GM19324 (cell line): ENCODE results near the gene KCNH6.

Experiments
- ATAC-seq: cut with Tn5 transposase; IDR thresholded peaks from one replicate; pipeline ENCODE4 v1.9.1; 2021; ENCODE audit warnings: mild to moderate bottlenecking, moderate library complexity; ENCODE audit not compliant: unreplicated experiment, low FRiP score

KCNH6 gene, protein sequence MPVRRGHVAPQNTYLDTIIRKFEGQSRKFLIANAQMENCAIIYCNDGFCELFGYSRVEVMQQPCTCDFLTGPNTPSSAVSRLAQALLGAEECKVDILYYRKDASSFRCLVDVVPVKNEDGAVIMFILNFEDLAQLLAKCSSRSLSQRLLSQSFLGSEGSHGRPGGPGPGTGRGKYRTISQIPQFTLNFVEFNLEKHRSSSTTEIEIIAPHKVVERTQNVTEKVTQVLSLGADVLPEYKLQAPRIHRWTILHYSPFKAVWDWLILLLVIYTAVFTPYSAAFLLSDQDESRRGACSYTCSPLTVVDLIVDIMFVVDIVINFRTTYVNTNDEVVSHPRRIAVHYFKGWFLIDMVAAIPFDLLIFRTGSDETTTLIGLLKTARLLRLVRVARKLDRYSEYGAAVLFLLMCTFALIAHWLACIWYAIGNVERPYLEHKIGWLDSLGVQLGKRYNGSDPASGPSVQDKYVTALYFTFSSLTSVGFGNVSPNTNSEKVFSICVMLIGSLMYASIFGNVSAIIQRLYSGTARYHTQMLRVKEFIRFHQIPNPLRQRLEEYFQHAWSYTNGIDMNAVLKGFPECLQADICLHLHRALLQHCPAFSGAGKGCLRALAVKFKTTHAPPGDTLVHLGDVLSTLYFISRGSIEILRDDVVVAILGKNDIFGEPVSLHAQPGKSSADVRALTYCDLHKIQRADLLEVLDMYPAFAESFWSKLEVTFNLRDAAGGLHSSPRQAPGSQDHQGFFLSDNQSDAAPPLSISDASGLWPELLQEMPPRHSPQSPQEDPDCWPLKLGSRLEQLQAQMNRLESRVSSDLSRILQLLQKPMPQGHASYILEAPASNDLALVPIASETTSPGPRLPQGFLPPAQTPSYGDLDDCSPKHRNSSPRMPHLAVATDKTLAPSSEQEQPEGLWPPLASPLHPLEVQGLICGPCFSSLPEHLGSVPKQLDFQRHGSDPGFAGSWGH

GRCh38 chr17:63523253-63523855 is at the start of gene KCNH6:
Gene KCNH6, plus strand, starts transcription at chr17:63523358. Its CDS starts 56 bp downstream, at chr17:63523414.
- no peak for ATAC-seq

- no peak for ATAC-seq
These were observed 49.0 kb upstream of the KCNH6 start for GRCh38 chr17:63474174-63474573.

DNA sequence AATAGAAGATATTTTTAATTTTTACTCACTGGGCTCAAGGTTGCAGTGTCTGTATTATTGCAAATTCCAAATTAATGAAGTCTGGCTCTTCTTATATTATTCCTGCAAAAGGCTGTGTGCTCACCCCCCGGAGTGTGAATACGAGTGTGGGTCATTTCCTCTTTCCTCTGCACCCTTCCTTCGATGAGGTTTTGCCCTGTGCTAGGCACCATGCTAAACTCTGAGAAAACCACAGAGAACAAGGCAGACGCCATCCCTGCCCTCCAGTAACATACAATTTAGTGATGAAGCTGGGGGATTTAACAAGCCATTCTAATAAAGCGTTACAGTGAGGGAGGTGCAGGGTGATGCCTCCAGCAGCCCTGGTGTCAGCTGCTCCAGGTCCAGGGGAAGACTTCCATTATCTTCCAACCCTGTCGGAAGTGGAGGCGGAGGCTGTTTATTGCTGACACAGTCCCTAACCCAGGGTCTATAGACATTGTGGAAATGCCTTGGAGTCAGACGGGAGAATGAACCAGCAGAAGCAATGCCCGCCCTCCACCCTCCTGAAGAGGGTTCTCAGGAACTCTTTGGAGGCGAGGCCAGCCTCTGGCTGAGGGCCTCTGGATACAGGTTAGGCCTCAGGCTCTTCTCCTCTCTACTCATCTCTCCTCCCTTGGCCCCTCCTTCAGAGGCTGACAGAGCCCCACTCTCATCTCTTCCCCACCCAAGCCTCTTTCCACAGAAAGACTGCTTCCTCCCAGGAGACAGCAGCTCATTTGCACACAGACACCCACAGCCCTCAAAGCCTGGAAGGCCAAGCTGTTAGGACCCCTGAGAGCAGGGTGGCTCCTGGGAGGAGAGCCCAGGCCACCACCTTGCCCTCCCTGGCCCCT is 48.3 kb upstream of the KCNH6 start:
- ATAC-seq, result no peak

GRCh38 chr17:63475491-63476412 is 47.4 kb upstream of the KCNH6 start:
- no peak for ATAC-seq

GRCh38 chr17:63476459-63476853 is 46.7 kb upstream of the KCNH6 start:
- ATAC-seq, result no peak

DNA sequence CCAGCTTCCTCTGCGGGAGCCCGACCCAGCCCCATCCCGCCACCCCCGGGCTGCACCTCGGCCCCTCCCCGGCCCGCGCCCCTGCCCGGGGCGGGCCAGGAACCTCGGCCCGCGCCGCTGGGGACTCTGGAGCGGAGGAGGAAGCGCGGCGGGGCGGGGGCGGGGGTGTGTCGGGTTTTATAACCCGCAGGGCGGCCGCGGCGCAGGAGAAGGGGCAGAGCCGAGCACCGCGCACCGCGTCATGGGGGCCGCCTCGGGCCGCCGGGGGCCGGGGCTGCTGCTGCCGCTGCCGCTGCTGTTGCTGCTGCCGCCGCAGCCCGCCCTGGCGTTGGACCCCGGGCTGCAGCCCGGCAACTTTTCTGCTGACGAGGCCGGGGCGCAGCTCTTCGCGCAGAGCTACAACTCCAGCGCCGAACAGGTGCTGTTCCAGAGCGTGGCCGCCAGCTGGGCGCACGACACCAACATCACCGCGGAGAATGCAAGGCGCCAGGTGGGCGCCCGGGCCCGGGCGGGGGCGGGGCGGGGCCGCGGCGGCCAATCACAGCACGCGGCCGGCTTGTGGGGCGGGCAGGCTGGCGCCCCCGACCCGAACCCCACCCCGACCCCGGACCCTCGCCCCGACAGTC is 46.2 kb upstream of the KCNH6 start, which contains the start of gene ACE:
ACE (plus strand) TSS at position 208 of the 626 bp plus-strand sequence; CDS start at position 242, 34 bp downstream.
- no peak for ATAC-seq

DNA sequence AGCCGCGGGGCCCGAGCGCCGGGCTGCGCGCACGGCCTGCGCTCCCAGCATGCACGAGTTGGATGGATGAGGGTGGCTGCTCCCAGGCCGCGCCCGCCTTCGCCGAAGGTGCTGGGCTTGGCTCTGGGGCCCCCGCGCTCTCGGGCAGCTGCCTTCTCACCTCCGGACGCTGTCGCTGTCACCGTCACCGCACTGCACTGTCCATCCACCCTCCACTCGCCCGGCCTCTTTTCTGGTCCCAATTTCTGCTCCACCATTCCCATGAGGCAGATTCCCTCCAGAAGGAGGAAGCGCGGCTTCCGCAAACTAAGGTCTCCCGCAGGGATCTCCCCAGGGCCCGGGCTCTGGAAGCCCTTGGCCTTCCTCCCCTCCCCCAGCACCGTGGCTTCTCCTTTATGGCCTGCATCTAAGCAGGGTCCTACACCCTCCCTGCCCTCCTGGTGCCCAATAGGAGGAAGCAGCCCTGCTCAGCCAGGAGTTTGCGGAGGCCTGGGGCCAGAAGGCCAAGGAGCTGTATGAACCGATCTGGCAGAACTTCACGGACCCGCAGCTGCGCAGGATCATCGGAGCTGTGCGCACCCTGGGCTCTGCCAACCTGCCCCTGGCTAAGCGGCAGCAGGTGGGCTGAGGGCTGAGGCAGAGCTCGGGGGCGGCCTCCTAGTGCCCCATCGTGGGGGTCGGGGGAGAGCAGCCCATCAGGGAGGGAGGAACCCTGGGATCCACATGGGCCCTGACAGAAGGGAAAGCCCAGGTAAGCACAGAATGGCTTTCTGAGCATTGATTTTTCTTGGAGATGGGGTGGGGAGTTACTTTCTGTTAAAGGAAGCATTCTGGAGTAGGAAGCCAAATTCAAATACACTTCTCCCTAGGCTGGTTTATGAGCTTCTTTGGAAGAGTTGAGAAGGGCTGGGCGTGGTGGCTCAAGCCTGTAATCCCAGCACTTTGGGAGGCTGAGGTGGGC is 45.4 kb upstream of the KCNH6 start:
- no peak for ATAC-seq

DNA sequence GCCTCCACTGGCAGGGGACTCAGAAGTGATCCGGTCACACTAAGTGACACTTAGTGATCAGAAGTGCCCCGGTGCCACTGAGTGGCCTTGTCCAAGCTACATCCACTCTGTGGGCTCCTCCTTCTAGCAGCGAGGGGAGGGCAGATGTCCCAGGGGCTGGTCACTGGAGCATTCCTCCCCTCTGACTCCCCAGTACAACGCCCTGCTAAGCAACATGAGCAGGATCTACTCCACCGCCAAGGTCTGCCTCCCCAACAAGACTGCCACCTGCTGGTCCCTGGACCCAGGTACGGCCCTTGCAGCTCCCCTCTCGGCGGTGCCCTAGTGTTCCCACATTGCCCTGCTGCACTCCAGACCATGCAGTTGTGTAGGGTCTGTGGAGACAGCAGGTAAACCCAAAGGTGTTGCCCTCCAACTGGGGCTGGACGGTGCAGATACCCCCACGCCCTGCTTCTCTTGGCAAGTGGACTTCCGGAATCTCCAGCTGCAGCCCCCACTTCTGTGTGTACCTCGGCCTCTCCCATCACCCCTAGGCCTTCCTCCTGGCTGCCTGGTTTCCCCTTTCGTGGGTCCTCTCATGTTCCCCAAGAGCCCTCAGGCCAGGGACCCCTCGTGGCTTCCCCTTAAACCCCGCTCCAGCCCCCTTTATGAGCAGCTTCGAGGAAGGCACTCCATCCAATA is 44.2 kb upstream of the KCNH6 start:
- ATAC-seq, result no peak

DNA sequence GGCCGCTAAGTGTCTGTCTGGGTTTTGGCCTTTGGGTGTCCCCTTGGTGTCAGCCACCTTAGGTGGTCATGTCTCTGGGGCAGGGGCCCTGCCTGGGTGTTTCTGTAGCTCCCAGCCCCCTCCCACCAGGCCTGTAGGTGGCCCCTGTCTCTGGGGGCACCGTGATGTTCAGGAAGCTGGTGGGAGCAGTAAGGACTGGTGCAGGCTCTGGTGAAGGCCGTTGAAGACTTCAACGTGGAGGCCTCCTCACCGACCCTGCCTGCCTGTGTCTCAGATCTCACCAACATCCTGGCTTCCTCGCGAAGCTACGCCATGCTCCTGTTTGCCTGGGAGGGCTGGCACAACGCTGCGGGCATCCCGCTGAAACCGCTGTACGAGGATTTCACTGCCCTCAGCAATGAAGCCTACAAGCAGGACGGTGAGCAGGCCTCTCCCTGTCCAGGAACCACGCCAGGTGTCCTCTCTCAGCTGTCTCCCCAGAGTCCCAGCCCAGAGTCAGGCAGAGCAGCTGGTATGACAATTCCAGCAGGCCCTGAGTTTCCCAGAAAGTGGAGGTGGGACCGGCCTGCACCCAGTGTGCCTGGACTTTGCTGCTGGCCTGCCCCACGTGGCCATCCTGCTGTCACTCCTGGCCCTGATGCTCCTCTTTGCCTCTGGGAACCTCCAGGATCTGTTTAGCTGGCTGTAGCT is 43.5 kb upstream of the KCNH6 start:
- ATAC-seq, result no peak

- no peak for ATAC-seq
These were observed 42.9 kb upstream of the KCNH6 start for GRCh38 chr17:63480192-63480784.

DNA sequence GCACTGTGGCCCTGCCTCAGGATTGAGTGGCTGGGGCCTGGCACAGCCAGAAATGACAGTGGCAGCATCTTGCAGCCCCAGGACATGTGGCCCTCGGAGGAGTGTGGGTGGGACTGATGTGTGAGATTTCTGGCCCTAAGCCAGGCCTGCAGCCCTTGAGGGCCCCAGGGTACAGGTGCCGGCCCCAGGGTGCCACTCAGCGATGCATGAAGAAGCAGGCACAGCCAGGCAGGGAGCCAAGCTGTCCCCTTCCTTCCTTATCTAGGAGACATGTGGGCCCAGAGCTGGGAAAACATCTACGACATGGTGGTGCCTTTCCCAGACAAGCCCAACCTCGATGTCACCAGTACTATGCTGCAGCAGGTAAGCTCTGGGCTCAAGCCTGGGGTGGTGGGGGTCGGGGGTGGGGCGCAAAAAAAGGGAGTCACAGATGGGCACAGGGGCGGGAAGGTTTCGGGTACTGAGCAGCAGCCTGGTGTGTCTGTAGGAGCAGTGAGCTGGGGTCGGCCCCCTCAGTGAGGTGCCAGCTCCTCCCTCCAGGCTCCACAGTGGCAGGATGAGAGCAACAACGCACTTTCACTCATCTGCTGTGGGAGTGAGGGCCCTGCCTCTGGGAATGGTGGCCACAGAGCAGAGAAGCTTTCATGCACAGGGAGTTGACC is 42.2 kb upstream of the KCNH6 start:
- no peak for ATAC-seq

DNA sequence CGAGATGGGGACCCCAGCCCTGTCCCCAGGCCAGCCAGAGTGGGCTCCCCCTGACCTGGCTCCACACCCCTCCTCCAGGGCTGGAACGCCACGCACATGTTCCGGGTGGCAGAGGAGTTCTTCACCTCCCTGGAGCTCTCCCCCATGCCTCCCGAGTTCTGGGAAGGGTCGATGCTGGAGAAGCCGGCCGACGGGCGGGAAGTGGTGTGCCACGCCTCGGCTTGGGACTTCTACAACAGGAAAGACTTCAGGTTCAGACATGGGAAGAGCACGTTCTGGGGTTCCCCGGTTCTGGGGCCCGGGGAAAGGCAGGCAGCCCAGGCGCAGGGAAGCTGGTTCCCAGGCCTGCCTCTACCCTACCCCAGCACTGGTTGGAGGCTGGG is 41.7 kb upstream of the KCNH6 start:
- ATAC-seq, result no peak

GRCh38 chr17:63482509-63482908 is 40.6 kb upstream of the KCNH6 start:
- ATAC-seq, result no peak

- no peak for ATAC-seq
These were observed 40.1 kb upstream of the KCNH6 start for GRCh38 chr17:63483038-63483437.
